A673 (cell line): Measurements from ENCODE around the gene MMEL1.
"Not testable (repeated sequence)": the region's sequence is repeated elsewhere in the genome, so short reads cannot be mapped to it uniquely, and the experiment has no call there.

Experiments used
- EZH2 ChIP-seq: fragments of 200-600 bp; sonication (generic); IDR thresholded peaks from 2 replicates; pipeline ENCODE4 v1.6.1; 2017; ENCODE audit warnings: borderline replicate concordance, low read depth, mild to moderate bottlenecking, mixed read lengths, antibody characterized with exemption, low read length; ENCODE audit not compliant: poor library complexity, severe bottlenecking
- TF ChIP-seq, protein P1 (sequence below): fragments of 300-800, 200-600 bp; sonication (generic); conservative IDR thresholded peaks from 2 replicates; pipeline ENCODE4 v1.5.1; 2017; ENCODE audit warnings: low read depth, mild to moderate bottlenecking, antibody characterized with exemption, low read length, moderate library complexity, mixed read lengths

DNA sequence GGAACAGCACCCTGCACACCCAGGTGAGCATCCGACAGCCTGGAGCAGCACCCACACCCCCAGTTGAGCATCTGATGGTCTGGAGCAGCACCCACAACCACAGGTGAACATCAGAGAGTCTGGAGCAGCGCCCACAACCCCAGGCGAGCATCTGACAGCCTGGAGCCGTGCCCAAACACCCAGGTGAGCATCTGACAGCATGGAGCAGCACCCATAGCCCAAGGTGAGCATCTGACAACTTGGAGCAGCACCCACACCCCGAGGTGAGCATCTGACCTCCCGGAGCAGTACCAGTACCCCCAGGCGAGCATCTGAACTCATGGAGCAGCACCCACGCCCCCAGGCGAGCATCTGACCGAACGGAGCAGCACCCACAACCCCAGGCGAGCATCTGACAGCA, 24.3 kb upstream of the MMEL1 start:
- TF ChIP-seq, protein P1, sequence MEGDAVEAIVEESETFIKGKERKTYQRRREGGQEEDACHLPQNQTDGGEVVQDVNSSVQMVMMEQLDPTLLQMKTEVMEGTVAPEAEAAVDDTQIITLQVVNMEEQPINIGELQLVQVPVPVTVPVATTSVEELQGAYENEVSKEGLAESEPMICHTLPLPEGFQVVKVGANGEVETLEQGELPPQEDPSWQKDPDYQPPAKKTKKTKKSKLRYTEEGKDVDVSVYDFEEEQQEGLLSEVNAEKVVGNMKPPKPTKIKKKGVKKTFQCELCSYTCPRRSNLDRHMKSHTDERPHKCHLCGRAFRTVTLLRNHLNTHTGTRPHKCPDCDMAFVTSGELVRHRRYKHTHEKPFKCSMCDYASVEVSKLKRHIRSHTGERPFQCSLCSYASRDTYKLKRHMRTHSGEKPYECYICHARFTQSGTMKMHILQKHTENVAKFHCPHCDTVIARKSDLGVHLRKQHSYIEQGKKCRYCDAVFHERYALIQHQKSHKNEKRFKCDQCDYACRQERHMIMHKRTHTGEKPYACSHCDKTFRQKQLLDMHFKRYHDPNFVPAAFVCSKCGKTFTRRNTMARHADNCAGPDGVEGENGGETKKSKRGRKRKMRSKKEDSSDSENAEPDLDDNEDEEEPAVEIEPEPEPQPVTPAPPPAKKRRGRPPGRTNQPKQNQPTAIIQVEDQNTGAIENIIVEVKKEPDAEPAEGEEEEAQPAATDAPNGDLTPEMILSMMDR: not testable (repeated sequence)
- not testable (repeated sequence) for TF ChIP-seq EZH2
